Spleen (tissue), 11 donors: ENCODE measurements around the gene FOXA3. TPM values are rescaled to one million over a fixed set of nuclear protein-coding genes. Genes with fewer than 3 reads are reported as not detected.
A peak's percentile ranks its signal among the peaks of the same experiment; 100 is the strongest.

Experiments
- DNase-seq: peaks from one replicate; pipeline ENCODE4 v3.0.0-alpha.2; 2020
- H3K27ac ChIP-seq, 8 donors: fragments of 200-600 bp; sonication (generic) in 7 of 8; 1 replicate in 4 of 8; 2 replicates in 4 of 8; pipeline versions ENCODE4 v1.5.0 to v1.8.0; 2016 to 2021; ENCODE audit warnings: inconsistent platforms in 4 of 8, mild to moderate bottlenecking in 4 of 8, moderate library complexity in 1 of 8
- H3K27me3 ChIP-seq, 7 donors: fragments of 200-600 bp; sonication (generic) in 6 of 7; replicated peaks in 1 of 7; 1 replicate in 4 of 7; 2 replicates in 3 of 7; pipeline versions ENCODE4 v1.5.0 to v1.8.0; 2016 to 2021; ENCODE audit warnings: inconsistent platforms in 3 of 7, mild to moderate bottlenecking in 1 of 7
- H3K36me3 ChIP-seq, 6 donors: fragments of 200-600 bp; sonication (generic) in 5 of 6; 1 replicate in 4 of 6; 2 replicates in 2 of 6; pipeline versions ENCODE4 v1.5.0 to v1.8.0; 2016 to 2021; ENCODE audit warnings: inconsistent platforms in 2 of 6
- H3K4me1 ChIP-seq, 6 donors: fragments of 200-600 bp; sonication (generic) in 5 of 6; 1 replicate in 3 of 6; 2 replicates in 3 of 6; pipeline versions ENCODE4 v1.5.0 to v1.8.0; 2016 to 2021; ENCODE audit warnings: inconsistent platforms in 3 of 6
- H3K4me3 ChIP-seq, 8 donors: fragments of 200-600 bp; sonication (generic) in 7 of 8; 1 replicate in 4 of 8; 2 replicates in 4 of 8; pipeline versions ENCODE4 v1.5.0 to v1.8.0; 2016 to 2021; ENCODE audit warnings: inconsistent platforms in 4 of 8, mild to moderate bottlenecking in 4 of 8, moderate library complexity in 2 of 8
- H3K9me3 ChIP-seq, 8 donors: fragments of 200-600 bp; sonication (generic) in 7 of 8; 1 replicate in 4 of 8; 2 replicates in 4 of 8; pipeline versions ENCODE4 v1.5.0 to v1.8.0; 2016 to 2021; ENCODE audit warnings: inconsistent platforms in 4 of 8
- POLR2A ChIP-seq, 3 donors: fragments of 450-650 bp; IDR thresholded peaks; one replicate each; pipeline ENCODE4 v1.5.1; 2017; ENCODE audit warnings: antibody characterized with exemption in 3 of 3, mild to moderate bottlenecking in 1 of 3
- POLR2AphosphoS5 ChIP-seq, 3 donors: sonication (generic); formaldehyde crosslinking; IDR thresholded peaks; one replicate each; pipeline ENCODE4 v1.5.1; 2017; ENCODE audit warnings: antibody characterized with exemption in 3 of 3
- WGBS, 5 donors: extraction: QIAGEN DNeasy Blood & Tissue Kit in 3 of 5; methylation state at CpG; one replicate each; pipeline versions ENCODE4 v1.1.5 to v1.1.7; 2013 to 2018; 5-methylcytosine and 5-hydroxymethylcytosine counted together
- intact Hi-C: fragments of 100-400 bp; cut with DNase I; formaldehyde crosslinking; loops from one replicate; pipeline ENCODE4 v1.15.0; 2023; ENCODE audit warnings: low total_unique reads
- polyA plus RNA-seq, 3 donors: library from polyadenylated mRNA; stranded (reverse); fragments of 200-250 nt; gene quantifications; one replicate each; pipeline ENCODE4 v1.2.1, GENCODE V29; 2013
- total RNA-seq, 7 donors: library from RNA; depleted of rRNA in 3 of 7; stranded (reverse); fragments of >200 nt in 3 of 7; fragmentation: NEBNext Ultra II Directional in 4 of 7; extraction: Animal tissue kit (Norgen Biotek cat#: 25700) in 4 of 7; gene quantifications; one replicate each; pipeline versions ENCODE4 v1.1.0 to v1.2.1, GENCODE V29; 2016 to 2021
- TF ChIP-seq, protein P1 (sequence below), 11 experiments: fragments of 200-600 bp in 7 of 11; fragments of 450-650 bp in 4 of 11; sonication (generic) in 4 of 11; IDR thresholded peaks in 8 of 11; conservative IDR thresholded peaks in 3 of 11; 1 replicate in 7 of 11; 2 replicates in 4 of 11; pipeline versions ENCODE4 v1.4.0 to v1.8.0; 2016 to 2021; ENCODE audit warnings: antibody characterized with exemption in 11 of 11, inconsistent platforms in 4 of 11, mild to moderate bottlenecking in 1 of 11
- donor health status: healthy with polysubstance abuse.
- donor health status: DM: no; HTN: no; CAD: no; lungs with moderate emphysema.
- donor health status: DM: no; HTN: no; CAD: no.
- donor health status: Bipolar disorder and iron deficiency.
- donor health status: healthy.
- donor health status: DM: no; HTN: no; CAD: no.
- donor health status: DM: yes; HTN: yes; CAD: no.

Gene FOXA3
- total and polyA plus RNA-seq, 10 donors = 0.09 to 0.24 (median 0.16) TPM; not detected in 7

DNA sequence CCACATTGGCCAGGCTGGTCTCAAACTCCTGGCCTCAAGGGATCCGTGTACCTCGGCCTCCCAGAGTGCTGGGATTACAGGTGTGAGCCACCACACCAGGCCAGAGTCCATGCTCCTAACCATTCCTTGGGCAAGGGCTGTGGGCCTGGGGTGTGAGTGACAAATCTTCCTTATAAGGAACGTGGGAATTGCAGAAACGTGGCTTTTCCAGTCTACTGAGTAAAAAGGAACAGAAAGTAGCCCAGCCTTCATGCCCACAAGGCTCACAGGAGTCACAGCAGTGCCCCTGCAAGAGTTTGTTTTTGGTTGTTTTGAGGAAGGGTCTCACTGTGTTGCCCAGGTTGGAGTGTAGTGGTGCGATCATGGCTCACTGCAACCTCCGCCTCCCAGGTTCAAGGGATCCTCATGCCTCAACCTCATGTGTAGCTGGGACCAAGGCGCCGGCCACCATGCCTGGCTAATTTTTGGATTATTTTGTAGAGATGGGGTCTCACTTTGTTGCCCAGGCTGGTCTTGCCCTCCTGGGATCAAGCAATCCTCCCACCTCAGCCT, 33.2 kb downstream of the FOXA3 start:
- TF ChIP-seq POLR2A (IDR thresholded peaks at IDR 0.05) = no peak
- TF ChIP-seq POLR2AphosphoS5 (IDR thresholded peaks at IDR 0.05) = no peak
- TF ChIP-seq, protein P1, sequence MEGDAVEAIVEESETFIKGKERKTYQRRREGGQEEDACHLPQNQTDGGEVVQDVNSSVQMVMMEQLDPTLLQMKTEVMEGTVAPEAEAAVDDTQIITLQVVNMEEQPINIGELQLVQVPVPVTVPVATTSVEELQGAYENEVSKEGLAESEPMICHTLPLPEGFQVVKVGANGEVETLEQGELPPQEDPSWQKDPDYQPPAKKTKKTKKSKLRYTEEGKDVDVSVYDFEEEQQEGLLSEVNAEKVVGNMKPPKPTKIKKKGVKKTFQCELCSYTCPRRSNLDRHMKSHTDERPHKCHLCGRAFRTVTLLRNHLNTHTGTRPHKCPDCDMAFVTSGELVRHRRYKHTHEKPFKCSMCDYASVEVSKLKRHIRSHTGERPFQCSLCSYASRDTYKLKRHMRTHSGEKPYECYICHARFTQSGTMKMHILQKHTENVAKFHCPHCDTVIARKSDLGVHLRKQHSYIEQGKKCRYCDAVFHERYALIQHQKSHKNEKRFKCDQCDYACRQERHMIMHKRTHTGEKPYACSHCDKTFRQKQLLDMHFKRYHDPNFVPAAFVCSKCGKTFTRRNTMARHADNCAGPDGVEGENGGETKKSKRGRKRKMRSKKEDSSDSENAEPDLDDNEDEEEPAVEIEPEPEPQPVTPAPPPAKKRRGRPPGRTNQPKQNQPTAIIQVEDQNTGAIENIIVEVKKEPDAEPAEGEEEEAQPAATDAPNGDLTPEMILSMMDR (IDR thresholded peaks at IDR 0.05 in 8 of 11, conservative IDR thresholded peaks at IDR 0.05 in 3 of 11) = no peak
- WGBS, 5 donors = 75 to 84% (median 82%) methylated on average over 8 of the region's 8 CpGs
- Histone ChIP-seq H3K27me3 (no peaks in the 10 kb centered on the region), H3K27ac (peak overlapping the region in 3 of 8 donors; percentile 13 to 56 (median 30)), H3K4me3 (no peak overlapping the region), H3K9me3 (no peaks in the 10 kb centered on the region), H3K4me1 (peaks cover 12 to 69% (median 30%) of the 10 kb centered on the region in 6 donors), H3K36me3 (peaks cover 0 to 67% (median 33%) of the 10 kb centered on the region in 6 donors)
- intact Hi-C loops = no loop called here
- no peak for DNase-seq

DNA sequence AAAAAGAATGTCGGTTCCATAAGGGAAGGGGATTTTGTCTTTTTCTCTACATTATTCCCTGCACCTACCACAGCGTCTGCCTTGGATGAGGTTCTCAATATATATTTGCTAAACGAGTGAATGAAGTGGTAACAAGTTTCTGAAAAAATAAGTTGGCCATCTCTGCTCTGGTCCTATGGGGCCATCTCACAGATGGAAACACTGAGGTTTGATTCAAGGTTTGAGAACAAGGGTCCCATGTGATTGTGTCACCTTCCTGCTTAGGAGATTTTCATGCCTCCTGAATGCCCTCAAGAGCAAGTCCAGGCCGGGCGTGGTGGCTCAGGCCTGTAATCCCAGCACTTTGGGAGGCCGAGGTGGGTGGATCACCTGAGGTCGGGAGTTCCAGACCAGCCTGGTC, 35.1 kb downstream of the FOXA3 start:
- Histone ChIP-seq H3K4me1 (peaks cover 18 to 73% (median 36%) of the 10 kb centered on the region in 6 donors), H3K36me3 (peaks cover 0 to 64% (median 33%) of the 10 kb centered on the region in 6 donors), H3K27me3 (no peaks in the 10 kb centered on the region), H3K9me3 (no peaks in the 10 kb centered on the region), H3K27ac (no peak overlapping the region), H3K4me3 (no peak overlapping the region)
- intact Hi-C loops = no loop called here
- TF ChIP-seq POLR2A (IDR thresholded peaks at IDR 0.05) (no peak), POLR2AphosphoS5 (IDR thresholded peaks at IDR 0.05) (no peak)
- TF ChIP-seq, protein P1 (IDR thresholded peaks at IDR 0.05 in 8 of 11, conservative IDR thresholded peaks at IDR 0.05 in 3 of 11) = no peak
- 89 to 99% (median 97%) methylated on average over 6 to 7 of the region's 7 CpGs for WGBS, 5 donors
- no peak for DNase-seq

DNA sequence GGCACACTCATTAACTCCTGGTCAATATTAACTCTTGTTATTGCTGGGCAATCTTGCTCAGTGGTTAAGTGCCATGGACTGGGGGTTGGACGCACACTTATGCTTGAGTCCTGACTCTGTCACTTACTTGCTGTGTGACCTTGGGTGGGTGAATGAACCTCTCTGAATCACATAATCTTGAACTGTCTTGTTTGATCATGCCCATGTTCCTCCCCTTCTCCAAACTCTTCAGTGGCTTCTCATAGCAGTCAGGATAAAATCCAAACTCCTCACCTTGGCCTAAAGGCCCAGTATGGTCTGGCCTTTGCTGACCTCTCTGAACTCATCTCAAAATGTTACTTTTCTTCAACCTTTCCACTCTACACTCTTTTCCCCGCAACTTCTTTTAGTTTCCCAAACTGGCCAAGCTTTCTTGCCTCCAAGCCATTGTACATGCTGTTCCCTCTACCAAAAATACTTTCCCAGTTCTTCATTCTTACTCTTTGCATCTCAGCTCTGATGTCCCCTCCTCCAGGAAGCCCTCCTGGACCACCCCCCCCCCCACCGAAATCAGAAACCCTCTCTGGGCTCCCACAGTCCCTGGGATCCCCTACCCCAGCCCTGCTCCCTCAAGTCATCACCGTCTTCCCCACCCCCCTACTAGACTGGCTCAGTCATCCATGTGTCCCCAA, 35.9 kb downstream of the FOXA3 start:
- 93 to 98% (median 95%) methylated on average over 4 of the region's 4 CpGs for WGBS, 5 donors
- Histone ChIP-seq H3K4me1 (peaks cover 18 to 73% (median 36%) of the 10 kb centered on the region in 6 donors), H3K36me3 (peaks cover 0 to 56% (median 29%) of the 10 kb centered on the region in 6 donors), H3K9me3 (no peaks in the 10 kb centered on the region), H3K27ac (no peak overlapping the region), H3K27me3 (no peaks in the 10 kb centered on the region), H3K4me3 (peak overlapping the region in 1 of 8 donors; percentile 91)
- intact Hi-C loops = no loop called here
- TF ChIP-seq POLR2AphosphoS5 (IDR thresholded peaks at IDR 0.05) (no peak), POLR2A (IDR thresholded peaks at IDR 0.05) (no peak)
- TF ChIP-seq, protein P1 (IDR thresholded peaks at IDR 0.05 in 8 of 11, conservative IDR thresholded peaks at IDR 0.05 in 3 of 11) = no peak
- DNase-seq = no peak

DNA sequence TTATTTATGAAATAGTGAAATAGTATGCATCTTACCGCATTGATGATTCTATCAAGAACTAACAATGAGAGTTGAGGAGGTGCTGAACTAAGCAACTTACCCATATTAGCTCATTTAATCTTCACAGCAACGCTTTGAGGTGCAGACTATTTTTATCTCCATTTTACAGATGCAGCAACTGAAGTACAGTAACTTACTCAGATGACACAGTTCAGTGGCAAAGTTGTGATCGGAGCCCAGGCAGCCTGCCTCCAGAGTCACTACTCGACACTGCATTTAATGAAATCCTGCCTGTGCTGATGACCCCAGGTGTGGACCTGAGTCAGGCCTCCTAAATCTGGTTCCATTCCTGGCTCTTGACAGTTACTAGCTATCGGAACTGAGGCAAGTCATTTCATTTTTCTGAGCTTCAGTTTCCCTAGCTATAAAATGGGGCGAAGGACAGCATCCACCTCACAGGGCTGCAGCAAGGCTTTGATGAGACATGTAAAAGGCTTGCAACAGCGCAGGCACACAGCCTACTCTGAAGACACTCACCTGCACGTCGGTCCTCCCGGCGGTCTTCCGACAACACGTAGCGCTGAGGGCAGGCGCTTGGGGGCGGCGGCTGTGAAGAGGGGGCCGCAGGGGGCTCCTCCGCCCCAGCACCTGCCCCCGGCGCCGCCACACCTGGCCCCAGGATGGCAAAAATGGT, 36.8 kb downstream of the FOXA3 start:
- no peaks in the 10 kb centered on the region for H3K27me3 ChIP-seq
- H3K36me3 ChIP-seq = peaks cover 0 to 47% (median 20%) of the 10 kb centered on the region in 6 donors
- H3K27ac ChIP-seq = peak overlapping the region in 4 of 8 donors; percentile 20 to 92 (median 88)
- H3K9me3 ChIP-seq = no peaks in the 10 kb centered on the region
- TF ChIP-seq POLR2AphosphoS5 (IDR thresholded peaks at IDR 0.05) (no peak), POLR2A (IDR thresholded peaks at IDR 0.05) (no peak)
- TF ChIP-seq, protein P1 (IDR thresholded peaks at IDR 0.05 in 8 of 11, conservative IDR thresholded peaks at IDR 0.05 in 3 of 11) = no peak
- 72 to 87% (median 75%) methylated on average over 14 to 22 of the region's 22 CpGs for WGBS, 5 donors
- H3K4me3 ChIP-seq = peak overlapping the region; percentile 58 to 91 (median 72)
- H3K4me1 ChIP-seq = peaks cover 18 to 65% (median 36%) of the 10 kb centered on the region in 6 donors
- intact Hi-C loops = no loop called here
- no peak for DNase-seq
